NB4 (cell line): ENCODE data around the gene ZFAND2B.

ENCODE experiments used
- DNase-seq: peaks from one replicate; pipeline ENCODE4 v3.0.0; 2010; ENCODE audit warnings: low read depth
- H3K4me3 ChIP-seq: one replicate; pipeline ENCODE4 v1.5.1; 2011; ENCODE audit warnings: mild to moderate bottlenecking, low read depth, low read length, moderate library complexity
- CTCF ChIP-seq: IDR thresholded peaks from one replicate; pipeline ENCODE4 v1.5.1; 2012; ENCODE audit warnings: low read depth, low read length
- MAX ChIP-seq: IDR thresholded peaks from 2 replicates; pipeline ENCODE4 v1.6.1; 2011; ENCODE audit warnings: low read depth, low read length
- MYC ChIP-seq: IDR thresholded peaks from 2 replicates; pipeline ENCODE4 v1.6.1; 2011; ENCODE audit warnings: low read depth, low read length
- POLR2A ChIP-seq: IDR thresholded peaks from 2 replicates; pipeline ENCODE4 v1.6.1; 2011; ENCODE audit warnings: mild to moderate bottlenecking; ENCODE audit not compliant: insufficient read length; ENCODE audit errors: extremely low read depth

ZFAND2B gene

GRCh38 chr2:219205981-219206327 lies 628 bp upstream of the ZFAND2B start:
- peak overlapping the region; percentile 75 for H3K4me3 ChIP-seq
- TF ChIP-seq POLR2A (no peak), MAX (no peak), CTCF (no peak)
- DNase-seq = no peak

GRCh38 chr2:219207134-219207883 lies 727 bp downstream of the ZFAND2B start:
- TF ChIP-seq CTCF (no peak), POLR2A (no peak), MYC (no peak), MAX (no peak)
- H3K4me3 ChIP-seq = peak overlapping the region; percentile 58
- no peak for DNase-seq

- no peak overlapping the region for H3K4me3 ChIP-seq
- no peak for TF ChIP-seq CTCF
- no peak for TF ChIP-seq MYC
- TF ChIP-seq POLR2A = no peak
- no peak for TF ChIP-seq MAX
- no peak for DNase-seq
These were observed 1.5 kb downstream of the ZFAND2B start for GRCh38 chr2:219207884-219208740.

- DNase-seq = no peak
- TF ChIP-seq MAX (no peak), CTCF (no peak), POLR2A (no peak), MYC (no peak)
- H3K4me3 ChIP-seq = no peak overlapping the region
These were observed 2.9 kb downstream of the ZFAND2B start for GRCh38 chr2:219209236-219210195.

- TF ChIP-seq MAX = no peak
- no peak overlapping the region for H3K4me3 ChIP-seq
- no peak for DNase-seq
These were observed 3.8 kb downstream of the ZFAND2B start for GRCh38 chr2:219210196-219210885.
